GM21825 (cell line): Measurements from ENCODE around the gene EPPIN.
"Not testable (repeated sequence)": the region's sequence is repeated elsewhere in the genome, so short reads cannot be mapped to it uniquely, and the experiment has no call there.

ENCODE experiments used
- ATAC-seq: cut with Tn5 transposase; IDR thresholded peaks from one replicate; pipeline ENCODE4 v1.9.1; 2021; ENCODE audit warnings: mild to moderate bottlenecking, moderate library complexity; ENCODE audit not compliant: unreplicated experiment

The EPPIN gene

DNA sequence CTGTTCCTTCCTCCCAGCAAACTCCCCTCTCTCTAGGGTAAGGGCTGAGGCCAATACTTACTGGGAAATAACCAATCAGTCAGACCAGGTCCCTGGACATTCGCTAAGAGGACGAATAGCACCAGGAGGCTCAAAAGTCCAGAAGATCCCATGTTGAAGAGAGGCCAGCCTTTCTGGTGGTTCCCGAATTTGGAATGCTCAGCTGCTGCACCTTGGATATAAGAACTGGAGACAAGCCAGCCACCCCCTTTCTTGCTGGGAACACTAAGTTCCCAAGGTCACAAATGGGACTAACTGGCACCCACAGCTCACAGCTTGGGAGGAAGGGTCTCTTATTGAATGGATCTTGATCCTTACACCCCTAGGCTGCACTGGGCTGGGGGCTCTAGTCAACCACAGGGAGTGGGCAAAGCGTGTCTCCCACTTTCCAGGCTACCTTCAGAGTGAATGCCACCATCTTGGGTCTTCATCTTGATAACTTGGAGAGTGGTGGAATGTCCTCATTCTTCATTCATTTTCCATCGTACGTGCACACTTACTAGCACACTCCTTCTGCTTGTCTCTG lies at the start of gene EPPIN:
TSS of gene EPPIN (minus strand) at position 196 of the 565 bp plus-strand sequence. CDS start at position 152, 44 bp downstream.
- no peak for ATAC-seq

DNA sequence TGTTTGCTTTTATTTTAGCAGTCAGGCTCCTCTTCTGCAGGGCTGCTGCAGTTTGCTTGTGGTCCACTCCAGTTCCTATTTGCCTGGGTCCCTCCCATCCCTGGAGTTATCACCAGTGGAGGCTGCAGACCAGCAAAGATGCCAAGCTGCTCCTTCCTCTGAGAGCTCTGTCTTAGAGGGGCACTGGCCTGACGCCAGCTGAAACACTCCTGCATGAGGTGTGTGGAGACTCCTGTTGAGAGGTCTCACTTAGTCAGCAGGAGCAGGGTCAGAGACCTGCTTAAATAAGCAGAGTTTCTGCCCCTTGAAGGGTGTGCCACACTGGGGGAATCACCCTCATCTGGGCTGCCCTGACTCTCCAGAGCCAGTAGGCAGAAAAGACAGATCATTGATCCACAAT lies 48.0 kb upstream of the EPPIN start:
- ATAC-seq, result no peak

GRCh38 chr20:45593498-45593897 lies 46.3 kb upstream of the EPPIN start:
- ATAC-seq, result no peak

- no peak for ATAC-seq
Measured at GRCh38 chr20:45592574-45593189, 45.5 kb upstream of the EPPIN start.

DNA sequence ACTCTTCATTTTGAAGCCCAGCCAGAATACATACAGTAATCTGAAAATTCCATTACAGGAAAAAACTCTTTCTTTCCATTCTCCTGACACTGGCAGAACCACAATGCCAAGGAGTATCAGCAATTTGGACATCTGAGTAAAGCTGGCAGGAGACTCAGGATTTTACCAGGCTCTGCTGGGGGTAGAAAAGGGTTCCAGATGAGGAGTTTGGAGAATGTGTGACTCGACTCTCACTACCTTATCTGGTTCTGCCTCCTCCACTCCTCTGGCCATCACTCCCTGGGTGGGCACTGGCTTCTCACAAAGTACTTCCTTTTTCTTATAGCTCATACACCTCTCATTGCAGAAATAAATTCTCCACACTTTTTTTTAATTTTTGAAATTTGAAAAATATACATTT lies 42.5 kb upstream of the EPPIN start:
- no peak for ATAC-seq

DNA sequence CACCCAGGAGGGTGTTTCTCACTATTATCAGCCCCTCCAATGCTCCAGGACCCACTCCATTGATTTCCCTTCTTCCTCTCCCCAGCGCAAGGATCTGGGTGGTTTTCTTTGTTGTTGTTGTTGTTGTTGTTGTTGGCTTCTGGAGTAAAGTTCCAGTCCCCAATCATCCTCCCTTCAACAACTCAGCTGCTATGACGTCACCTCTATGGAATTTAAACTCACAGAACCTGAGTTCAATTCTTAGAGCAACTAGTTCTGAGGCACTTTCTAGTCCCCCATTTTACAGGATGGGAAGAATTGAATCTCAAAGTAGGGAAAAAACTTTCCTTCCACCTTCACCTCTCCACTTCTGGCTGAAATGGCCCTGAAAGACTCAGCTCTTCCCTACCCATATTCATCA lies 41.6 kb upstream of the EPPIN start:
- ATAC-seq, result no peak

- not testable (repeated sequence) for ATAC-seq
Measured at GRCh38 chr20:45585986-45586385, 38.8 kb upstream of the EPPIN start.

- ATAC-seq, result not testable (repeated sequence)
Measured at GRCh38 chr20:45584294-45584693, 37.1 kb upstream of the EPPIN start.

DNA sequence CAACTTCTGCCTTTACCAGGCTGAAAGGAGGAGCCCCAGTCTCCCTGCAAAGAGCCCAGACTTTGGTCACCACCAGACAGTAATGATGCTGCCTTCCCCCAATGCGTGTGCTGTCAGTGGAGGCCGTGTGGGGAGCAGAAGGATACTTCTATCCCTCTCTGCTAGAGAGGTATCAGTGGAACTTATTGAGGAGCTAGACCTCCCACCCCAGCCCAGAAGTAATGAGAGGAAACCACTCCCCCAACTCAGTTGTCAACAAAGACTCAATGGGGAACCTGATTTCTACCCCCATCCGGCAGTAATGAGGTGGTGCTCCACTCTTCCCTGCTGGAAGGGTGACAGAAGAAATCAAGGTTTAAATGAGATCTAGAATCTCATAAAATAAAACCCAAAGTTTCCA lies 36.3 kb upstream of the EPPIN start:
- no peak for ATAC-seq

- ATAC-seq, result no peak
Measured at GRCh38 chr20:45581702-45582101, 34.5 kb upstream of the EPPIN start.

DNA sequence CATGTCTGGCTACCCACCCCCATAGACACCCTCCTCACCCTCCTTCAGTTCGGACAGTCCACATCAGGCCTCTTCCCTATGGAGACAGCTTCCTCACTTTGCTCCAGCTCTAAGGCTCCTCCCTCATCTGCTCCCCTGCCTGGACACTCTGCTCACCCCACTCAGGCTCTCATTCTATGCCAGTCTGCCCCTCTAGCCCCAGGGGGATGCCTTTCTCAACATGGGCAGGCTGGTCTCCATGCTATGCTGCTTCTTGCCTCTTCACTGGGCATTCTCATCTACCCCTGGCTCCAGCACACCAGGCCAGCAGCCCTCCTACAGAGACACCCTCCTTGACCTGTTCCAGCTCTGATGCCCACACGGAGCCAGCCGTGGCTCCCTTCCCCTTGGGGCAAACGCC lies 32.0 kb upstream of the EPPIN start, which contains the start of gene WFDC8:
TSS of gene WFDC8 (minus strand) at position 101 of the 400 bp plus-strand sequence. CDS start at position 64, 37 bp downstream.
- ATAC-seq, result no peak

- ATAC-seq, result no peak
Measured at GRCh38 chr20:45578231-45578630, 31.0 kb upstream of the EPPIN start.

DNA sequence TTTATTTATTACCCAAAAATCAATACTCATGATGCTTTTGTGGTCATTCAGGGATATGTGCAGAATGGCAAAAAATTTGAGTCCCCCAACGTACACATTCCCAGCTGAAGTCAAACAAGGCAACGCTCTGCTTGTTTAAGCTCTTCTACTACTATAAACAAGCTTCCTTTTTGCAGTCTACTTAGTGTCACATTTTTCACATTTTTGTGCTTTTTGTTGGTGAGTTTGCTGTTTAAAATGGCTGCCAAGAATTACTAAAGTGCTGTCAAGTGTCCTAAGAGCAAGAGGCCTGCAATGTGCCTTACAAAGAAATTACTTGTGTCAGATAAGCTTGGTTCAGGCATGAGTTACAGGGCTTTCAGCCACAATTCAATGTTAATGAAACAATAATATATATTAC lies 29.8 kb upstream of the EPPIN start:
- no peak for ATAC-seq

- no peak for ATAC-seq
Measured at GRCh38 chr20:45575931-45576330, 28.7 kb upstream of the EPPIN start.

- not testable (repeated sequence) for ATAC-seq
Measured at GRCh38 chr20:45569650-45570049, 22.4 kb upstream of the EPPIN start.

GRCh38 chr20:45564760-45565276 lies 17.6 kb upstream of the EPPIN start:
- ATAC-seq, result no peak

GRCh38 chr20:45555198-45555597 lies 8.0 kb upstream of the EPPIN start:
- no peak for ATAC-seq

DNA sequence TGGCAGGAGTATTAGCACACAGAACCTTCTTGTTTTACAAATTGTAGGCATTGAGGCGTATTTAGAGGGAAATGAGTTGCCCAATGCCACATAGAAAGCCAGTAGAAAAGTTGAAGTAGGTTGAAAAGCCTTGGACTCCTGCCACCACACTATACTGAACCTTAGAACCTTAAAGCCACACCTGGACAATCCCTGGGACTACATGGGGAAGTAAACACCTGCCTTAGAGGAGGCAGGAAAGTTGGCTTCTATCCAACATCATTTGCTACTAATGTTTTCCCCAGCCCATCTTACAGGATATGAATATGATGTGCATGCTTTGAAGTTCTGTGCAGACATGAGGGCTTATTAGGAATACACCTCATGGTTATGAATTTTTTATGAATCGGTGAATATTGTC lies 5.3 kb upstream of the EPPIN start:
- ATAC-seq, result no peak

DNA sequence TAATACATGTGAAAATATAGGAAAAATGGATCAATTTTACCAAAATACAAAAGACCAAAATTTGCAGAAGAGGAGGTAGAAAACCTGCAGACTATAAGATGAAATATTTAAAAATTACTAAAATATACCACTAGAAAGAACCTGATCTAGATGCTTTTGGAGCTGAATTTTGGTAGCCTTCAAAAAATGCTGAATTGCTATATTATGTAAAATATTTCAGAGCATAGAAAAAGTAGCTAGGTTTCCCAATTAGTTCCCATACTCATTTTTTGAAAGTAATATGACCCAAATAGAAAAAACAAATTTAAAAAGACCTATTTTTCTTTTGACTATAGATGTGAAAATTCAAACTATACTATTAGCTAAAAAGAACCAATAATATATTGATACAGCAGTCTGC lies 3.6 kb upstream of the EPPIN start:
- no peak for ATAC-seq

GRCh38 chr20:45548410-45548809 lies 1.2 kb upstream of the EPPIN start:
- ATAC-seq, result no peak

DNA sequence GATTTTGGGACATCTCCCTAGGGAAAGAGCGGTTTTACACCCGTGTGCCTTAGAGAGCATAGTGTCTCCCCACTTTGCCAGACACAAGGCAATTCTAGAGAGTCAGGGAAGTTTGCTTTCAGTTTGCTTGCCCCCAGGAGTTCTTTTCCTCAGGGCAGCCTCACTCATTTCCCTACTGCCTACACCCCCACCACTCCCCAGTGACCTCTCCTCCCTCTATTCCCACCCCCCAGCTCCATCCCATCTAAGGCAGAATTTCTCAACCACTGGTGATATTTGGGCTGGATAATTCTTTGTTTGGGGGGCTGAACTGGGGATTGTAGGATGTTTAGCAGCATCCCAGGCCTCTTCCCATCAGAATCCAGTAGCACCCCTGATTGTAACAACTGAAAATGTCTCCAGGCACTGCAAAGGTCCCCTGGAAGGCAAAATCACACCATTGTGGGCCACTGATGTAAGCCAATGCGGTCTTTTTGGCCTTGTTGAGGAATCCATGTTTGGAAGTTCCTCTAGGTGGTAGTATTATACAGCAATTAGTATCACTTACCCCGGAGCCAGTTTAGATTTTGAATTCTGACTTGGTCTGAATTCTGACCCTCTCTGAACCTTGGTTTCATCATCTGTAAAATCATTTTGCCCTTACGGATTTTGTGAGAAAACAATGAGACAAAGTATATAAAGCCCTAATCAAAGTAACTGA lies 1.3 kb downstream of the EPPIN start:
- ATAC-seq, result no peak

- no peak for ATAC-seq
Measured at GRCh38 chr20:45545351-45545750, 1.9 kb downstream of the EPPIN start.
